ENCODE measurements around the gene PTPRD.

PTPRD gene

GRCh38 chr9:8724284-8725018 is 1888.4 kb downstream of the PTPRD start (continued):
- TF ChIP-seq HIC1 (tag by site-specific recombination; IDR thresholded peaks at IDR 0.05) (no peak), KLF1 (tag by site-specific recombination; IDR thresholded peaks at IDR 0.05) (no peak), IKZF3 (tag by site-specific recombination; IDR thresholded peaks at IDR 0.05) (no peak), ZNF174 (tag by site-specific recombination; IDR thresholded peaks at IDR 0.05) (no peak), MYNN (tag by site-specific recombination; IDR thresholded peaks at IDR 0.05; ENCODE audit: borderline replicate concordance) (no peak), ZNF610 (tag by site-specific recombination; IDR thresholded peaks at IDR 0.05; ENCODE audit: borderline replicate concordance) (no peak), ZBTB26 (tag by site-specific recombination; optimal IDR thresholded peaks at IDR 0.05) (no peak), ZNF404 (tag by site-specific recombination; IDR thresholded peaks at IDR 0.05) (no peak), ZNF626 (tag by site-specific recombination; IDR thresholded peaks at IDR 0.05) (no peak), ZNF211 (tag by site-specific recombination; IDR thresholded peaks at IDR 0.05; ENCODE audit: low read depth) (no peak)

GRCh38 chr9:8723195-8723594 is 1889.6 kb downstream of the PTPRD start:
- H3K9me3 ChIP-seq (ENCODE audit: control insufficient read depth, insufficient read depth, low read depth, low read length), result no peaks in the 10 kb centered on the region
- ChIA-PET CTCF (no interaction called here), POLR2A (no interaction called here)
- no peak overlapping the region for H3K27ac ChIP-seq (ENCODE audit: extremely low read depth, low read depth, low read length)
- no peak overlapping the region for H3K4me3 ChIP-seq (ENCODE audit: low read depth, low read length)
- H3K4me1 ChIP-seq (ENCODE audit: control insufficient read depth, insufficient read depth, low read length), result peaks cover 6% of the 10 kb centered on the region
- no peaks in the 10 kb centered on the region for H3K36me3 ChIP-seq (ENCODE audit: control insufficient read depth in 2 of 2, insufficient read depth in 1 of 2, low read length in 2 of 2)
- TF ChIP-seq ZNF2 (tag by site-specific recombination; IDR thresholded peaks at IDR 0.05) (0 out of 2 replicates have a peak, but pooled peaks have one; percentile 41), ZXDB (tag by site-specific recombination; IDR thresholded peaks at IDR 0.05) (0 out of 2 replicates have a peak, but pooled peaks have one; percentile 45), ZNF223 (tag by site-specific recombination; IDR thresholded peaks at IDR 0.05) (no peak), PRDM1 (tag by site-specific recombination; IDR thresholded peaks at IDR 0.05) (peak; percentile 78), ZSCAN18 (tag by site-specific recombination; IDR thresholded peaks at IDR 0.05) (no peak), ZNF585B (tag by site-specific recombination; IDR thresholded peaks at IDR 0.05) (no peak), ZNF366 (tag by site-specific recombination; conservative IDR thresholded peaks at IDR 0.05) (peak; percentile 63; the same call in 1 of the 2 replicates), PATZ1 (tag by site-specific recombination; IDR thresholded peaks at IDR 0.05) (peak; percentile 41; the same call in 1 of the 2 replicates), PRDM10 (tag by site-specific recombination; IDR thresholded peaks at IDR 0.05) (peak; percentile 38; the same call in 1 of the 2 replicates), ZNF654 (tag by site-specific recombination; IDR thresholded peaks at IDR 0.05; ENCODE audit: low read depth) (no peak), SCRT2 (tag by site-specific recombination; IDR thresholded peaks at IDR 0.05) (peak; percentile 99), ZNF830 (tag by site-specific recombination; IDR thresholded peaks at IDR 0.05; ENCODE audit: low read depth) (no peak), PRDM6 (tag by site-specific recombination; IDR thresholded peaks at IDR 0.05) (0 out of 2 replicates have a peak, but pooled peaks have one; percentile 19), ZEB2 (tag by site-specific recombination; IDR thresholded peaks at IDR 0.05) (peak; percentile 64)
